Endothelial cell of umbilical vein (primary cell): ENCODE measurements around the gene TIAM1. TPM values are rescaled to one million over a fixed set of nuclear protein-coding genes. Genes with fewer than 3 reads are reported as not detected.

ENCODE experiments used
- BruUV-seq: library from RNA; stranded (reverse); fragments of 400-500 nt; replicated peaks from 2 replicates; lab custom pipeline; 2021; lab: Mats Ljungman, UMichigan
- CTCF ChIA-PET: fragments of 300-600, 350-600 bp; sonication (Branson Sonifier 250); formaldehyde crosslinking; loops from one replicate; lab custom pipeline; 2021; ENCODE audit warnings: antibody characterized with exemption, inconsistent platforms; lab: Charles Lee
- POLR2A ChIA-PET: fragments of 300-600, 350-600 bp; sonication (Branson Sonifier 250); formaldehyde crosslinking; loops from one replicate; lab custom pipeline; 2021; ENCODE audit warnings: antibody characterized with exemption, inconsistent platforms; lab: Charles Lee
- DNase-seq: peaks from one replicate; pipeline ENCODE4 v3.0.0-alpha.2; 2011; ENCODE audit warnings: low read depth, low spot score
- FAIRE-seq: peaks from 2 replicates; lab custom pipeline; 2011; peaks lifted over from hg19 to GRCh38; lab: Jason Lieb, UNC
- H2AFZ ChIP-seq: 2 replicates; pipeline ENCODE4 v1.6.0; 2012; ENCODE audit warnings: low read depth, low read length, control low read depth, inconsistent platforms
- H3K27ac ChIP-seq: 2 replicates; pipeline ENCODE4 v1.5.1; 2011; ENCODE audit warnings: low read depth, mild to moderate bottlenecking, control low read depth, low read length, moderate library complexity; ENCODE audit not compliant: insufficient read depth
- H3K27me3 ChIP-seq, 2 experiments: 2 replicates each; pipeline versions ENCODE4 v1.6.0 to v1.6.1; 2011; ENCODE audit warnings: low read length in 2 of 2, mixed read lengths in 1 of 2; ENCODE audit not compliant: control insufficient read depth in 2 of 2, insufficient read depth in 2 of 2
- H3K36me3 ChIP-seq, 2 experiments: 2 replicates in 1 of 2; 3 replicates in 1 of 2; pipeline ENCODE4 v1.5.1; 2011; ENCODE audit warnings: low read length in 2 of 2, mild to moderate bottlenecking in 1 of 2, moderate library complexity in 1 of 2; ENCODE audit not compliant: control insufficient read depth in 2 of 2, insufficient read depth in 2 of 2; ENCODE audit errors: extremely low read depth in 1 of 2
- H3K4me1 ChIP-seq: 3 replicates; pipeline ENCODE4 v1.5.1; 2011; ENCODE audit warnings: mild to moderate bottlenecking, low read length; ENCODE audit not compliant: control insufficient read depth, insufficient read depth; ENCODE audit errors: extremely low read depth
- H3K4me2 ChIP-seq: 2 replicates; pipeline ENCODE4 v1.6.1; 2011; ENCODE audit warnings: low read length, control low read depth, mixed read lengths; ENCODE audit not compliant: insufficient read depth
- H3K4me3 ChIP-seq, 3 experiments: fragments of 200-600 bp in 1 of 3; sonication (generic), shearing (Covaris generic) in 1 of 3; replicated peaks in 1 of 3; 2 replicates each; pipeline ENCODE4 v1.5.1; 2011 to 2016; ENCODE audit warnings: control low read depth in 3 of 3, low read length in 3 of 3, mild to moderate bottlenecking in 2 of 3, inconsistent platforms in 1 of 3, low read depth in 1 of 3, moderate library complexity in 1 of 3; ENCODE audit not compliant: insufficient read depth in 1 of 3
- H3K79me2 ChIP-seq: 2 replicates; pipeline ENCODE4 v1.6.0; 2012; ENCODE audit warnings: low read length, inconsistent platforms; ENCODE audit not compliant: control insufficient read depth, insufficient read depth
- H3K9ac ChIP-seq: replicated peaks from 2 replicates; pipeline ENCODE3; 2011; ENCODE audit warnings: low read length, control low read depth; ENCODE audit not compliant: insufficient read depth; ENCODE audit errors: extremely low read depth
- H3K9me1 ChIP-seq: replicated peaks from 3 replicates; pipeline ENCODE4 v1.6.0; 2011; ENCODE audit warnings: mild to moderate bottlenecking, low read length; ENCODE audit not compliant: control insufficient read depth, insufficient read depth; ENCODE audit errors: extremely low read depth
- H3K9me3 ChIP-seq: replicated peaks from 2 replicates; pipeline ENCODE4 v1.5.1; 2012; ENCODE audit warnings: low read length, inconsistent platforms; ENCODE audit not compliant: control insufficient read depth, insufficient read depth
- H4K20me1 ChIP-seq: replicated peaks from 2 replicates; pipeline ENCODE3; 2011; ENCODE audit warnings: mild to moderate bottlenecking, low read length; ENCODE audit not compliant: control insufficient read depth, insufficient read depth; ENCODE audit errors: extremely low read depth
- EZH2 ChIP-seq: IDR thresholded peaks from 2 replicates; pipeline ENCODE4 v1.6.1; 2012; ENCODE audit warnings: borderline replicate concordance, low read depth, mild to moderate bottlenecking, moderate library complexity, low read length, inconsistent platforms; ENCODE audit not compliant: severe bottlenecking
- FOS ChIP-seq: IDR thresholded peaks from 2 replicates; pipeline ENCODE4 v1.6.1; 2011; ENCODE audit warnings: mild to moderate bottlenecking, low read length, moderate library complexity, borderline replicate concordance; ENCODE audit not compliant: insufficient read depth
- GATA2 ChIP-seq: IDR thresholded peaks from 2 replicates; pipeline ENCODE4 v1.7.0; 2011; ENCODE audit warnings: low read depth, mild to moderate bottlenecking, moderate library complexity, mixed read lengths, low read length; ENCODE audit not compliant: insufficient read length, insufficient read depth
- JUN ChIP-seq: IDR thresholded peaks from 2 replicates; pipeline ENCODE4 v1.6.1; 2011; ENCODE audit warnings: borderline replicate concordance, low read depth; ENCODE audit not compliant: insufficient read length, insufficient read depth
- MYC ChIP-seq: IDR thresholded peaks from one replicate; pipeline ENCODE4 v1.6.1; 2011; ENCODE audit warnings: mild to moderate bottlenecking, low read depth, low read length
- POLR2A ChIP-seq: IDR thresholded peaks from 2 replicates; pipeline ENCODE4 v1.6.1; 2012; ENCODE audit warnings: low read depth, mild to moderate bottlenecking, control low read depth, low read length
- POLR2AphosphoS5 ChIP-seq: IDR thresholded peaks from 2 replicates; pipeline ENCODE4 v1.6.1; 2012; ENCODE audit warnings: low read depth, mild to moderate bottlenecking, control low read depth, low read length, moderate library complexity; ENCODE audit not compliant: insufficient read depth
- dilution Hi-C: fragments of 300-500 bp; cut with MboI; formaldehyde crosslinking; loops from one replicate; pipeline ENCODE4 v1.15.0; 2019; ENCODE audit warnings: low sequenced_read_pairs; ENCODE audit not compliant: extremely low pct_ligation_motif_present
- intact Hi-C: fragments of 100-400 bp; cut with micrococcal nuclease; formaldehyde crosslinking; loops from one replicate; pipeline ENCODE4 v1.10.0; 2022
- polyA plus RNA-seq, 4 experiments: library from polyadenylated mRNA; depleted of rRNA in 3 of 4; stranded (reverse) in 3 of 4; unstranded in 1 of 4; fragments of >200 nt; gene quantifications; 2 replicates each; pipeline versions ENCODE4 v1.2.1 to v1.2.3, GENCODE V29; 2011 to 2012; ENCODE audit warnings: missing spikeins in 1 of 4
- total RNA-seq: library from RNA; stranded (reverse); gene quantifications from 2 replicates; pipeline ENCODE4 v1.2.3, GENCODE V29; 2021
- TF ChIP-seq, protein P1 (sequence below), 2 donors: IDR thresholded peaks; 1 replicate in 1 of 2; 2 replicates in 1 of 2; pipeline ENCODE4 v1.5.1; 2011; ENCODE audit warnings: low read length in 2 of 2, mild to moderate bottlenecking in 2 of 2, moderate library complexity in 2 of 2, control low read depth in 1 of 2, inconsistent platforms in 1 of 2, low read depth in 1 of 2; ENCODE audit not compliant: insufficient read depth in 1 of 2; ENCODE audit errors: extremely low read depth in 1 of 2
- TF ChIP-seq, protein P2 (sequence below): IDR thresholded peaks from 2 replicates; pipeline ENCODE4 v1.6.1; 2011; ENCODE audit not compliant: insufficient read depth, insufficient read length

Gene TIAM1
- total and polyA plus RNA-seq, 2 donors (not counting 3 experiments of a cell fraction or from before 2014, with no cell fraction given), result 0.21 to 0.86 TPM

DNA sequence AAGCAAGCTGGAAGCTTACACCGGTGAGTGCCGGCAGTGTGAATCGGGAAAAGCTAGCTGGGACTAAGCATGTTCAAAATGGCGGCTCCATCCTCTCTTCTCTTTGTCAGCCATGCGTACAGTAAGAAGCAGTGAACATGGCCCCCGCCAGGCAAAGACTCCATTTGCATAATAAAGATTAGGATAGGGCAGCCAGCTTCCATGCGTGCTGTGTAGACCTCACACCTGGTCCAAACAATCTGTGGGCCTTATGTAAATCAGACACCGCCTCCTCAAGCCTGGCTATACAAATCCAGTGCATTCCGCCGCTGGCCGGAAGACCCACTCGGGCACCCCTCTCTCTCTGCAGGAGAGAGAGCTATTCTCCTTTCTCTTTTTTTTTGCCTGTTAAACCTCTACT lies 150.3 kb downstream of the TIAM1 start:
- Histone ChIP-seq H3K4me1 (no peaks in the 10 kb centered on the region), H3K79me2 (no peaks in the 10 kb centered on the region), H3K9me1 (no peaks in the 10 kb centered on the region), H3K4me2 (no peak overlapping the region), H4K20me1 (no peaks in the 10 kb centered on the region), H3K27ac (no peak overlapping the region), H3K36me3 (no peaks in the 10 kb centered on the region), H3K27me3 (no peaks in the 10 kb centered on the region), H2AFZ (no peak overlapping the region), H3K4me3 (no peak overlapping the region), H3K9me3 (no peaks in the 10 kb centered on the region), H3K9ac (no peak overlapping the region)
- CTCF ChIA-PET, result interaction anchor here (3.0 kb wide), 1 partner anchor 387 kb away, joined by 14 read pairs; no protein-coding TSS in a partner anchor
- intact Hi-C loops, result no loop called here
- DNase-seq (no peak), FAIRE-seq (no peak)
- dilution Hi-C loops, result no loop called here
- TF ChIP-seq, protein P1, sequence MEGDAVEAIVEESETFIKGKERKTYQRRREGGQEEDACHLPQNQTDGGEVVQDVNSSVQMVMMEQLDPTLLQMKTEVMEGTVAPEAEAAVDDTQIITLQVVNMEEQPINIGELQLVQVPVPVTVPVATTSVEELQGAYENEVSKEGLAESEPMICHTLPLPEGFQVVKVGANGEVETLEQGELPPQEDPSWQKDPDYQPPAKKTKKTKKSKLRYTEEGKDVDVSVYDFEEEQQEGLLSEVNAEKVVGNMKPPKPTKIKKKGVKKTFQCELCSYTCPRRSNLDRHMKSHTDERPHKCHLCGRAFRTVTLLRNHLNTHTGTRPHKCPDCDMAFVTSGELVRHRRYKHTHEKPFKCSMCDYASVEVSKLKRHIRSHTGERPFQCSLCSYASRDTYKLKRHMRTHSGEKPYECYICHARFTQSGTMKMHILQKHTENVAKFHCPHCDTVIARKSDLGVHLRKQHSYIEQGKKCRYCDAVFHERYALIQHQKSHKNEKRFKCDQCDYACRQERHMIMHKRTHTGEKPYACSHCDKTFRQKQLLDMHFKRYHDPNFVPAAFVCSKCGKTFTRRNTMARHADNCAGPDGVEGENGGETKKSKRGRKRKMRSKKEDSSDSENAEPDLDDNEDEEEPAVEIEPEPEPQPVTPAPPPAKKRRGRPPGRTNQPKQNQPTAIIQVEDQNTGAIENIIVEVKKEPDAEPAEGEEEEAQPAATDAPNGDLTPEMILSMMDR (IDR thresholded peaks at IDR 0.05; ENCODE audit: extremely low read depth in 1 of 2, insufficient read depth in 1 of 2, low read depth in 1 of 2, low read length in 2 of 2), result no peak
- TF ChIP-seq FOS, result no peak
- TF ChIP-seq EZH2, result no peak
- TF ChIP-seq, protein P2, sequence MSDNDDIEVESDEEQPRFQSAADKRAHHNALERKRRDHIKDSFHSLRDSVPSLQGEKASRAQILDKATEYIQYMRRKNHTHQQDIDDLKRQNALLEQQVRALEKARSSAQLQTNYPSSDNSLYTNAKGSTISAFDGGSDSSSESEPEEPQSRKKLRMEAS, result no peak
- no peak for TF ChIP-seq JUN
- no peak for TF ChIP-seq POLR2A
- TF ChIP-seq MYC, result no peak
- no peak for TF ChIP-seq POLR2AphosphoS5
- no peak for TF ChIP-seq GATA2
- BruUV-seq, result no TSS peak
- POLR2A ChIA-PET, result no interaction called here
